AG04449 (cell line): ENCODE measurements around the gene ANTXR2.

ENCODE experiments used
- CTCF ChIA-PET: fragments of 350-600 bp; formaldehyde crosslinking; extraction: SDS; loops from one replicate; lab custom pipeline; 2021; ENCODE audit warnings: antibody characterized with exemption; lab: Yijun Ruan, JAX
- POLR2A ChIA-PET: fragments of 400-600, 350-600 bp; formaldehyde crosslinking; extraction: SDS; loops from one replicate; lab custom pipeline; 2020; ENCODE audit warnings: antibody characterized with exemption, inconsistent platforms; lab: Yijun Ruan, JAX
- DNase-seq: peaks from one replicate; pipeline ENCODE4 v3.0.0-alpha.2; 2010; ENCODE audit warnings: low read depth, low spot score
- H3K4me3 ChIP-seq: 2 replicates; pipeline ENCODE4 v1.5.1; 2011; ENCODE audit warnings: low read depth, mild to moderate bottlenecking, control low read depth, low read length
- CTCF ChIP-seq: IDR thresholded peaks from one replicate; pipeline ENCODE4 v1.5.1; 2011; ENCODE audit warnings: mild to moderate bottlenecking, moderate library complexity, low read length, control low read depth, inconsistent platforms; ENCODE audit not compliant: insufficient read depth; ENCODE audit errors: missing control alignments

The ANTXR2 gene

GRCh38 chr4:80078346-80079092 lies 5.5 kb upstream of the ANTXR2 start:
- DNase-seq: no peak
- TF ChIP-seq CTCF: no peak
- H3K4me3 ChIP-seq: no peak overlapping the region
- POLR2A ChIA-PET: no interaction called here
- CTCF ChIA-PET: interaction anchor here (1.8 to 2.0 kb wide), 2 partner anchors 47 to 124 kb away, joined by 4 to 6 read pairs; no protein-coding TSS in a partner anchor

- TF ChIP-seq CTCF: no peak
- H3K4me3 ChIP-seq: no peak overlapping the region
- POLR2A ChIA-PET: no interaction called here
- CTCF ChIA-PET: interaction anchor here (1.8 to 2.0 kb wide), 2 partner anchors 48 to 124 kb away, joined by 4 to 6 read pairs; no protein-coding TSS in a partner anchor
- DNase-seq: no peak
Measured at GRCh38 chr4:80077639-80078038, 4.6 kb upstream of the ANTXR2 start.

GRCh38 chr4:80076681-80077080 lies 3.7 kb upstream of the ANTXR2 start:
- TF ChIP-seq CTCF: no peak
- CTCF ChIA-PET: interaction anchor here (1.8 kb wide), 1 partner anchor 49 kb away, joined by 6 read pairs; no protein-coding TSS in a partner anchor
- H3K4me3 ChIP-seq: no peak overlapping the region
- POLR2A ChIA-PET: no interaction called here
- DNase-seq: no peak

- ChIA-PET CTCF (interaction anchor here (0.7 kb wide), 1 partner anchor 107 kb away, joined by 4 read pairs; no protein-coding TSS in a partner anchor), POLR2A (no interaction called here)
- no peak for DNase-seq
- no peak overlapping the region for H3K4me3 ChIP-seq
- no peak for TF ChIP-seq CTCF
Measured at GRCh38 chr4:80075995-80076675, 3.1 kb upstream of the ANTXR2 start.

- POLR2A ChIA-PET: no interaction called here
- no peak for DNase-seq
- no peak for TF ChIP-seq CTCF
- no peak overlapping the region for H3K4me3 ChIP-seq
- CTCF ChIA-PET: interaction anchor here (1.1 kb wide), 1 partner anchor 107 kb away, joined by 3 read pairs; no protein-coding TSS in a partner anchor
Measured at GRCh38 chr4:80074651-80075050, 1.6 kb upstream of the ANTXR2 start.

GRCh38 chr4:80074069-80074468 lies 1.0 kb upstream of the ANTXR2 start:
- H3K4me3 ChIP-seq: no peak overlapping the region
- DNase-seq: no peak
- POLR2A ChIA-PET: no interaction called here
- CTCF ChIA-PET: interaction anchor here (0.7 to 3.4 kb wide), 4 partner anchors 16 to 110 kb away, joined by 3 to 19 read pairs (median 4); no protein-coding TSS in a partner anchor
- no peak for TF ChIP-seq CTCF
